Heart right ventricle (tissue), 16 donors: ENCODE measurements around the gene ZSCAN23. TPM values are rescaled to one million over a fixed set of nuclear protein-coding genes. Genes with fewer than 3 reads are reported as not detected.
A peak's percentile ranks its signal among the peaks of the same experiment; 100 is the strongest.
"Not testable (repeated sequence)": the region's sequence is repeated elsewhere in the genome, so short reads cannot be mapped to it uniquely, and the experiment has no call there.

Experiments
- ATAC-seq, 8 donors: fragments of 200-7000 bp; cut with Tn5 transposase; one replicate each; pipeline ENCODE4 v1.9.1; 2020; ENCODE audit warnings: mild to moderate bottlenecking in 8 of 8, moderate library complexity in 8 of 8, moderate number of reproducible peaks in 1 of 8
- DNase-seq, 2 donors: peaks; one replicate each; pipeline ENCODE4 v3.0.0-alpha.2; 2020
- H3K27ac ChIP-seq, 10 donors: fragments of 200-600 bp; sonication (generic) in 2 of 10; one replicate each; pipeline versions ENCODE4 v1.5.0 to v1.8.0; 2020 to 2022; ENCODE audit warnings: mild to moderate bottlenecking in 3 of 10
- H3K27me3 ChIP-seq, 7 donors: fragments of 200-600 bp; one replicate each; pipeline ENCODE4 v1.8.0; 2021 to 2022; ENCODE audit warnings: mild to moderate bottlenecking in 2 of 7
- H3K36me3 ChIP-seq, 9 donors: fragments of 200-600 bp; sonication (generic) in 1 of 9; one replicate each; pipeline versions ENCODE4 v1.5.0 to v1.8.0; 2020 to 2022; ENCODE audit warnings: mild to moderate bottlenecking in 2 of 9
- H3K4me1 ChIP-seq, 9 donors: fragments of 200-600 bp; sonication (generic) in 1 of 9; one replicate each; pipeline versions ENCODE4 v1.5.0 to v1.8.0; 2020 to 2022; ENCODE audit warnings: mild to moderate bottlenecking in 4 of 9
- H3K4me3 ChIP-seq, 10 donors: fragments of 200-600 bp; sonication (generic) in 2 of 10; one replicate each; pipeline versions ENCODE4 v1.5.0 to v1.8.0; 2020 to 2022; ENCODE audit warnings: mild to moderate bottlenecking in 7 of 10, moderate library complexity in 2 of 10
- H3K9me3 ChIP-seq, 11 donors: fragments of 200-600 bp in 10 of 11; sonication (generic) in 2 of 11; one replicate each; pipeline versions ENCODE4 v1.5.0 to v1.8.0; 2013 to 2022; ENCODE audit warnings: mild to moderate bottlenecking in 2 of 11, control low read depth in 1 of 11, moderate library complexity in 1 of 11
- CTCF ChIP-seq, 9 donors: fragments of 200-600 bp; sonication (generic) in 2 of 9; IDR thresholded peaks; one replicate each; pipeline versions ENCODE4 v1.5.0 to v1.8.0; 2021 to 2022; ENCODE audit warnings: antibody characterized with exemption in 9 of 9, mild to moderate bottlenecking in 5 of 9, moderate library complexity in 1 of 9
- WGBS, 2 donors: extraction: QIAGEN DNeasy Blood & Tissue Kit; methylation state at CpG; one replicate each; pipeline ENCODE4 v1.1.7; 2013; ENCODE audit warnings: inconsistent platforms in 1 of 2; 5-methylcytosine and 5-hydroxymethylcytosine counted together
- intact Hi-C, 10 donors: fragments of 100-400 bp; cut with DNase I; formaldehyde crosslinking; loops; one replicate each; pipeline versions ENCODE4 v1.11.1 to v1.14.2; 2022
- polyA plus RNA-seq, 2 donors: library from polyadenylated mRNA; stranded (reverse); fragments of 200-250 nt; gene quantifications; one replicate each; pipeline ENCODE4 v1.2.3, GENCODE V29; 2013
- total RNA-seq, 10 donors: library from RNA; stranded (reverse); fragmentation: NEBNext Ultra II Directional in 3 of 10; extraction: Animal tissue kit (Norgen Biotek cat#: 25700) in 3 of 10; gene quantifications; one replicate each; pipeline versions ENCODE4 v1.2.1 to v1.2.4, GENCODE V29; 2021 to 2023
- donor health status: Arrhythmogenic right ventricular cardiomyopathy.
- donor health status: ischemic (EF 13 %, LVEDD 7.1; RV severe dilation, severe dysfunction).
- donor health status: healthy with polysubstance abuse.
- donor health status: DM: no; HTN: yes; CAD: no.
- donor health status: DM: no; HTN: no; CAD: no.
- donor health status: ischemic (EF 25% LVEDD 6.9; RV normal size, moderate dysfunction).
- donor health status: ischemic (EF 25% LVEDD 5.7; RV mildly dilated, moderate dysfunction).
- donor health status: healthy.
- donor health status: DM: yes; HTN: yes; CAD: no.
- donor health status: Ischemic cardiomyopathy.
- donor health status: ischemic (EF 35%, LVEDD 5.7; RV mildly dilated, moderate dysfunction).
- donor health status: nonischemic (EF 11% LVEDD 7.7; RV severe dilation, severe dysfunction).
- donor health status: DM: yes; HTN: yes; CAD: no.
- donor health status: PGD.
- donor health status: ischemic (EF 29% LVEDD 5.4; RV normal size, mild dysfunction).
- donor health status: nonischemic (EF 23%, LVEDD 6.1; RV moderate dilation, normal function).

The ZSCAN23 gene
- total and polyA plus RNA-seq, 12 donors = 0.26 to 2.7 (median 1.2) TPM

- no peak for TF ChIP-seq CTCF (IDR thresholded peaks at IDR 0.05)
- 89 to 90% methylated on average over 3 of the region's 3 CpGs for WGBS, 2 donors
- no peak overlapping the region for H3K4me3 ChIP-seq
- DNase-seq (no peak), ATAC-seq (no peak)
- no peaks in the 10 kb centered on the region for H3K9me3 ChIP-seq
- no peaks in the 10 kb centered on the region for H3K36me3 ChIP-seq
- peaks cover 0 to 9% (median 0%) of the 10 kb centered on the region in 9 donors for H3K4me1 ChIP-seq
- intact Hi-C loops = no loop called here
- peaks cover 0 to 92% (median 48%) of the 10 kb centered on the region in 7 donors for H3K27me3 ChIP-seq
- H3K27ac ChIP-seq = no peak overlapping the region
These were observed 42.2 kb upstream of the ZSCAN23 start for GRCh38 chr6:28485482-28485881.

DNA sequence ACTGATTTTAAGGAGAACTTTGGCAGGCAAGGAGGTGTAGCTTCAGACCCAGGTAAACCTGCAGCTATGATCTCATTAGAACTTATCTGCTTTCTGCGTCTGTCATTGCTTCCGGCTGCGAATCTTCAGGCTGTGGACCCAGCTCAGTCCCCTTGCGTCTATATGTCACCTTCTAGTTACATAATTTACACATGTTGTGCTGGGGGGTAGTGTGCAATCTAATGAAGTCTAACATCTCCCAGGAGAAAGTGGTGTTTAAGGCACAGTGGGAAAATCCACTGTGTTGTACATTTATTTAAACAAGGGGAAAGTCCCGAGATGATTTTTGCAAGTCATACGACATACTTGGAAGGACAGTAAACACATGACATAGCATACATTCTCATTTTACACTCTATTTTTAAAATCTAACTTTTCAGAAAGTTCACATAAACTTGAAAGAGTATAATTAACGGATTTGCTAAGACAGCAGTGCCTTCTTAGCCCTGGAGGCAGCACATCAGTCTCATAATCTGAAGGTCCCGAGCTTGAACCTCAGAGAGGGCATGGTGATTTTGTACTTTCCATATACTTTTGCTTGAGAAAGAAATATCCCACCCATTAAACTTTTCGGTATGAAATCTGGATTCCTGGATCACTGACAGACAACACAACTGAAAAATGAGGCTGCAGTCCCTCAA, 37.1 kb upstream of the ZSCAN23 start:
- Histone ChIP-seq H3K27ac (no peak overlapping the region), H3K4me1 (no peaks in the 10 kb centered on the region), H3K36me3 (no peaks in the 10 kb centered on the region), H3K9me3 (no peaks in the 10 kb centered on the region), H3K27me3 (peaks cover 0 to 90% (median 59%) of the 10 kb centered on the region in 7 donors), H3K4me3 (no peak overlapping the region)
- no peak for DNase-seq
- no peak for ATAC-seq
- TF ChIP-seq CTCF (IDR thresholded peaks at IDR 0.05) = no peak
- 66 to 67% methylated on average over 9 of the region's 9 CpGs for WGBS, 2 donors
- intact Hi-C loops = no loop called here

- ATAC-seq (no peak), DNase-seq (no peak)
- Histone ChIP-seq H3K4me1 (no peaks in the 10 kb centered on the region), H3K27ac (no peak overlapping the region), H3K4me3 (no peak overlapping the region), H3K27me3 (peaks cover 0 to 99% (median 69%) of the 10 kb centered on the region in 7 donors), H3K36me3 (no peaks in the 10 kb centered on the region), H3K9me3 (no peaks in the 10 kb centered on the region)
- TF ChIP-seq CTCF (IDR thresholded peaks at IDR 0.05) = no peak
- WGBS, 2 donors = 49 to 54% methylated on average over 12 of the region's 12 CpGs
- intact Hi-C loops = no loop called here
These were observed 35.2 kb upstream of the ZSCAN23 start for GRCh38 chr6:28478518-28478917.

- ATAC-seq (peak in 1 of 8 donors; percentile 55), DNase-seq (no peak)
- Histone ChIP-seq H3K4me1 (no peaks in the 10 kb centered on the region), H3K27me3 (peaks cover 0 to 83% (median 63%) of the 10 kb centered on the region in 7 donors), H3K36me3 (no peaks in the 10 kb centered on the region), H3K9me3 (no peaks in the 10 kb centered on the region), H3K4me3 (peak overlapping the region in 2 of 10 donors; percentile 7 to 9), H3K27ac (no peak overlapping the region)
- WGBS, 2 donors = 2 to 4% methylated on average over 18 of the region's 18 CpGs
- no peak for TF ChIP-seq CTCF (IDR thresholded peaks at IDR 0.05)
- intact Hi-C loops = no loop called here
These were observed 31.3 kb upstream of the ZSCAN23 start for GRCh38 chr6:28474441-28475219.

DNA sequence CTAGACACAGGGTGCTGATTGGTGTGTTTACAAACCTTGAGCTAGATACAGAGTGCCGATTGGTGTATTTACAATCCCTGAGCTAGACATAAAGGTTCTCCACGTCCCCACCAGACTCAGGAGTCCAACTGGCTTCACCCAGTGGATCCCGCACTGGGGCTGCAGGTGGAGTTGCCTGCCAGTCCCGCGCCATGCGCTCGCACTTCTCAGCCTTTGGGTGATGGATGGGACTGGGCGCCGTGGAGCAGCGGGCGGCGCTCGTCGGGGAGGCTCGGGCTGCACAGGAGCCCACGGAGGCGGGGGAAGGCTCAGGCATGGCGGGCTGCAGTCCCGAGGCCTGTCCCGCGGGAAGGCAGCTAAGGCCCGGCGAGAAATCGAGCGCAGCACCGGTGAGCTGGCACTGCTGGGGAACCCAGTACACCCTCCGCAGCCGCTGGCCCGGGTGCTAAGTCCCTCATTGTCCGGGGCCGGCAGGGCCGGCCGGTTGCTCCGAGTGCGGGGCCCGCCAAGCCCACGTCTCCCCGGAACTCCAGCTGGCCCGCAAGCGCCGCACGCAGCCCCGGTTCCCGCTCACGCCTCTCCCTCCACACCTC, 26.0 kb upstream of the ZSCAN23 start:
- H3K27ac ChIP-seq, H3K4me3 ChIP-seq, intact Hi-C loops, DNase-seq, H3K4me1 ChIP-seq, H3K9me3 ChIP-seq, H3K36me3 ChIP-seq, ATAC-seq: not testable (repeated sequence)
- peaks cover 0 to 59% (median 38%) of the 10 kb centered on the region in 7 donors for H3K27me3 ChIP-seq
- WGBS, 2 donors = 93 to 94% methylated on average over 36 to 45 of the region's 45 CpGs
